BE2C (cell line): ENCODE results near the gene NFASC.

ENCODE experiments used
- DNase-seq: peaks from one replicate; pipeline ENCODE4 v3.0.0-alpha.2; 2020
- H3K27me3 ChIP-seq: fragments of 250-450 bp; sonication (Bioruptor Pico); 2 replicates; pipeline ENCODE4 v1.5.1; 2020; ENCODE audit warnings: mild to moderate bottlenecking
- H3K36me3 ChIP-seq: fragments of 250-450 bp; sonication (Bioruptor Pico); 2 replicates; pipeline ENCODE4 v1.5.1; 2020; ENCODE audit warnings: mild to moderate bottlenecking
- H3K4me1 ChIP-seq: fragments of 250-450 bp; sonication (Bioruptor Pico); 2 replicates; pipeline ENCODE4 v1.5.1; 2020
- H3K4me3 ChIP-seq: 2 replicates; pipeline ENCODE4 v1.5.1; 2011; ENCODE audit warnings: low read depth, low read length
- H3K9me3 ChIP-seq: fragments of 250-450 bp; sonication (Bioruptor Pico); 2 replicates; pipeline ENCODE4 v1.5.1; 2020
- TF ChIP-seq, protein P1 (sequence below): IDR thresholded peaks from 2 replicates; pipeline ENCODE4 v1.5.1; 2012; ENCODE audit warnings: mild to moderate bottlenecking, low read depth, low read length

Gene NFASC

GRCh38 chr1:204947747-204948146, 77.1 kb downstream of the NFASC start:
- DNase-seq: no peak
- H3K9me3 ChIP-seq: no peaks in the 10 kb centered on the region
- H3K27me3 ChIP-seq: no peaks in the 10 kb centered on the region
- H3K4me3 ChIP-seq: no peak overlapping the region
- no peaks in the 10 kb centered on the region for H3K4me1 ChIP-seq
- H3K36me3 ChIP-seq: no peaks in the 10 kb centered on the region
- TF ChIP-seq, protein P1, sequence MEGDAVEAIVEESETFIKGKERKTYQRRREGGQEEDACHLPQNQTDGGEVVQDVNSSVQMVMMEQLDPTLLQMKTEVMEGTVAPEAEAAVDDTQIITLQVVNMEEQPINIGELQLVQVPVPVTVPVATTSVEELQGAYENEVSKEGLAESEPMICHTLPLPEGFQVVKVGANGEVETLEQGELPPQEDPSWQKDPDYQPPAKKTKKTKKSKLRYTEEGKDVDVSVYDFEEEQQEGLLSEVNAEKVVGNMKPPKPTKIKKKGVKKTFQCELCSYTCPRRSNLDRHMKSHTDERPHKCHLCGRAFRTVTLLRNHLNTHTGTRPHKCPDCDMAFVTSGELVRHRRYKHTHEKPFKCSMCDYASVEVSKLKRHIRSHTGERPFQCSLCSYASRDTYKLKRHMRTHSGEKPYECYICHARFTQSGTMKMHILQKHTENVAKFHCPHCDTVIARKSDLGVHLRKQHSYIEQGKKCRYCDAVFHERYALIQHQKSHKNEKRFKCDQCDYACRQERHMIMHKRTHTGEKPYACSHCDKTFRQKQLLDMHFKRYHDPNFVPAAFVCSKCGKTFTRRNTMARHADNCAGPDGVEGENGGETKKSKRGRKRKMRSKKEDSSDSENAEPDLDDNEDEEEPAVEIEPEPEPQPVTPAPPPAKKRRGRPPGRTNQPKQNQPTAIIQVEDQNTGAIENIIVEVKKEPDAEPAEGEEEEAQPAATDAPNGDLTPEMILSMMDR: no peak

- Histone ChIP-seq H3K4me1 (no peaks in the 10 kb centered on the region), H3K9me3 (no peaks in the 10 kb centered on the region), H3K36me3 (peaks cover 6% of the 10 kb centered on the region; the same call in 1 of the 2 replicates), H3K4me3 (no peak overlapping the region), H3K27me3 (no peaks in the 10 kb centered on the region)
- no peak for DNase-seq
- TF ChIP-seq, protein P1: no peak
Measured at GRCh38 chr1:204950353-204951001, 79.8 kb downstream of the NFASC start.

- peaks cover 5% of the 10 kb centered on the region; the same call in 1 of the 2 replicates for H3K36me3 ChIP-seq
- H3K9me3 ChIP-seq: no peaks in the 10 kb centered on the region
- TF ChIP-seq, protein P1: no peak
- no peaks in the 10 kb centered on the region for H3K4me1 ChIP-seq
- H3K4me3 ChIP-seq: no peak overlapping the region
- H3K27me3 ChIP-seq: no peaks in the 10 kb centered on the region
- no peak for DNase-seq
Measured at GRCh38 chr1:204958317-204959307, 88.0 kb downstream of the NFASC start.

DNA sequence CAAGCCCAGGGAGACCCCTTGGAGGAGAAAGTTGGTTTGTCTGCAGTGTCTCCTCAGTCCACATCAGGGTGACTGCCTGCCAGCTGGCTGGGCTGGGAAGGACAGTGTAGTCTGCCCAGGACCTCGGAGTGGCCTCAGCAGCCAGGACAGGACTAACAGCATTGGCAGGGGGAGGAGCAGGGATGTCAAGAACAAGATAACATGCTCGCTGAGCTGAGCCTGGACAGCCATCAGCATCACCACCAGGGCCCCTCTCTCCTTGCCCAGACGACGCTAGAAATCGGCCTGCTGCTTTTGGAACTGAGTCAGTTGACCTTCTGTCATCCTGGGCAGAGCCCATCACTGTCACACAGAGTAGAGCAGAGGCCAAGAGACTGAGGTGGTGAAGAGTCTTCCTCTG, 88.7 kb downstream of the NFASC start:
- peak; percentile 41 for DNase-seq
- Histone ChIP-seq H3K36me3 (no peaks in the 10 kb centered on the region), H3K27me3 (no peaks in the 10 kb centered on the region)

DNA sequence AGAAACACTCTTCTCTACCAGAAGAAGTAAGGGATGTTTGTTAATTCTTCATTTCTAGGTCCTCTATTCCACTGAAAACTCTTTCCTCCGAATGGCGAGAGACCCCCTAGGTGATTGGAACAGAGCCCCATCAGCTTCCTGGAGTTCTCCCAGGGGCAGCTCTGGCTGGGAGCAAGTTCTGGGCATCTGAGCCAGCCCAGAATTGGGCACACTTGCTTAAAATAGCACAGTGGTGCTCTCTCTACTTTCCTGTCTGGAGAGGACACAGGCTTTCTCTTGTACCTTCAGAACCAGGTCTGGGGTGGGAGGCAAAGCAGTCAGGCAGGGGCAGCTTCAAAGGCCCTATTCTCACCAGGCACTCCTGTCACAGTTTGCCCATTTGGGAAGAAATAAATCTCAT, 89.2 kb downstream of the NFASC start:
- no peak for DNase-seq
- no peaks in the 10 kb centered on the region for H3K4me1 ChIP-seq
- H3K36me3 ChIP-seq: no peaks in the 10 kb centered on the region; the same call in 1 of the 2 replicates
- TF ChIP-seq, protein P1: no peak
- H3K9me3 ChIP-seq: no peaks in the 10 kb centered on the region
- no peaks in the 10 kb centered on the region for H3K27me3 ChIP-seq
- no peak overlapping the region for H3K4me3 ChIP-seq

More for the DNA sequence above, 88.7 kb downstream of the NFASC start:
- Histone ChIP-seq H3K4me3 (no peak overlapping the region), H3K4me1 (no peaks in the 10 kb centered on the region), H3K9me3 (no peaks in the 10 kb centered on the region)
- TF ChIP-seq, protein P1: no peak
